Neural cell (in vitro differentiated cells): ENCODE results near the gene ZMIZ2. TPM values are rescaled to one million over a fixed set of nuclear protein-coding genes. Genes with fewer than 3 reads are reported as not detected.

Source experiments
- H2AFZ ChIP-seq: fragments of 200-600, 300-800 bp; sonication (generic), shearing (Covaris generic); 2 replicates; pipeline ENCODE4 v1.6.0; 2014; ENCODE audit warnings: low read depth, mild to moderate bottlenecking, antibody characterized with exemption, low read length, moderate library complexity
- H3F3A ChIP-seq: fragments of 200-600 bp; shearing (Covaris generic); 2 replicates; pipeline ENCODE4 v1.6.1; 2016; ENCODE audit warnings: mild to moderate bottlenecking, moderate library complexity, mixed read lengths, antibody characterized with exemption, low read length; ENCODE audit not compliant: insufficient read depth, poor library complexity, severe bottlenecking
- H3K27ac ChIP-seq: fragments of 200-600, 300-800 bp; sonication (generic), shearing (Covaris generic); 2 replicates; pipeline ENCODE4 v1.5.1; 2014; ENCODE audit warnings: mild to moderate bottlenecking, low read length, moderate library complexity
- H3K27me3 ChIP-seq: fragments of 300-800, 200-600 bp; sonication (generic), shearing (Covaris generic); 2 replicates; pipeline ENCODE4 v1.6.0; 2014; ENCODE audit warnings: mild to moderate bottlenecking, low read depth, low read length, moderate library complexity; ENCODE audit not compliant: insufficient read depth
- H3K36me3 ChIP-seq: fragments of 300-800, 200-600 bp; sonication (generic), shearing (Covaris generic); 2 replicates; pipeline ENCODE4 v1.5.1; 2014; ENCODE audit warnings: mild to moderate bottlenecking, antibody characterized with exemption, low read length, moderate library complexity; ENCODE audit not compliant: insufficient read depth
- H3K4me2 ChIP-seq: fragments of 300-800, 200-600 bp; sonication (generic), shearing (Covaris generic); 2 replicates; pipeline ENCODE4 v1.6.0; 2014; ENCODE audit warnings: mild to moderate bottlenecking, low read length
- H3K4me3 ChIP-seq: fragments of 300-800, 200-600 bp; sonication (generic), shearing (Covaris generic); 2 replicates; pipeline ENCODE4 v1.5.1; 2014; ENCODE audit warnings: mild to moderate bottlenecking, low read length, moderate library complexity
- H3K79me2 ChIP-seq: fragments of 200-600 bp; shearing (Covaris generic); replicated peaks from 2 replicates; pipeline ENCODE4 v1.6.0; 2014; ENCODE audit warnings: mild to moderate bottlenecking, low read length, moderate library complexity; ENCODE audit not compliant: insufficient read depth
- H3K9ac ChIP-seq: fragments of 300-800, 200-600 bp; sonication (generic), shearing (Covaris generic); 2 replicates; pipeline ENCODE4 v1.6.1; 2016; ENCODE audit warnings: mild to moderate bottlenecking, low read length, mixed read lengths
- H3K9me2 ChIP-seq: fragments of 200-600 bp; shearing (Covaris generic); 2 replicates; pipeline ENCODE4 v1.6.1; 2016; ENCODE audit warnings: mild to moderate bottlenecking, low read length, mixed read lengths; ENCODE audit not compliant: insufficient read depth
- H3K9me3 ChIP-seq: fragments of 200-600, 300-800 bp; sonication (generic), shearing (Covaris generic); 2 replicates; pipeline ENCODE4 v1.6.1; 2016; ENCODE audit warnings: mild to moderate bottlenecking, mixed run types, low read length, moderate library complexity, mixed read lengths
- H4K20me1 ChIP-seq: fragments of 200-600 bp; shearing (Covaris generic); 2 replicates; pipeline ENCODE4 v1.6.1; 2016; ENCODE audit warnings: mild to moderate bottlenecking, mixed run types; ENCODE audit not compliant: insufficient read depth
- EP300 ChIP-seq: fragments of 450-650 bp; conservative IDR thresholded peaks from 2 replicates; pipeline ENCODE4 v1.6.1; 2014; ENCODE audit warnings: antibody characterized with exemption, mild to moderate bottlenecking, moderate library complexity; ENCODE audit not compliant: poor library complexity, severe bottlenecking
- EZH2 ChIP-seq: fragments of 200-600, 300-800 bp; shearing (Covaris generic), sonication (generic); IDR thresholded peaks from 2 replicates; pipeline ENCODE4 v1.6.1; 2014; ENCODE audit warnings: antibody characterized with exemption, low read length, borderline replicate concordance, mild to moderate bottlenecking; ENCODE audit not compliant: insufficient read depth, poor library complexity, severe bottlenecking
- MXI1 ChIP-seq: fragments of 450-650 bp; conservative IDR thresholded peaks from 2 replicates; pipeline ENCODE4 v1.6.1; 2014; ENCODE audit warnings: antibody characterized with exemption, mild to moderate bottlenecking; ENCODE audit not compliant: poor library complexity, severe bottlenecking
- POLR2AphosphoS5 ChIP-seq: IDR thresholded peaks from 2 replicates; pipeline ENCODE4 v1.6.1; 2012
- RAD21 ChIP-seq: fragments of 450-650 bp; conservative IDR thresholded peaks from 2 replicates; pipeline ENCODE4 v1.6.1; 2014; ENCODE audit warnings: antibody characterized with exemption, mild to moderate bottlenecking, moderate library complexity
- SMC3 ChIP-seq: fragments of 450-650 bp; conservative IDR thresholded peaks from 2 replicates; pipeline ENCODE4 v1.6.1; 2014; ENCODE audit warnings: antibody characterized with exemption, mild to moderate bottlenecking, moderate library complexity; ENCODE audit not compliant: poor library complexity
- TAF1 ChIP-seq: IDR thresholded peaks from 2 replicates; pipeline ENCODE4 v1.6.1; 2012; ENCODE audit warnings: low read depth
- polyA plus RNA-seq: library from polyadenylated mRNA; depleted of rRNA; stranded (reverse); fragments of >200 nt; gene quantifications from 2 replicates; pipeline ENCODE4 v1.2.3, GENCODE V29; 2014
- TF ChIP-seq, protein P1 (sequence below): fragments of 450-650 bp; IDR thresholded peaks from 2 replicates; pipeline ENCODE4 v1.5.1; 2014; ENCODE audit warnings: antibody characterized with exemption, mild to moderate bottlenecking, moderate library complexity; ENCODE audit not compliant: poor library complexity, severe bottlenecking
- TF ChIP-seq, protein P2 (sequence below): IDR thresholded peaks from 2 replicates; pipeline ENCODE4 v1.6.1; 2012; ENCODE audit warnings: borderline replicate concordance

The ZMIZ2 gene
- polyA plus RNA-seq, 1 donor from 2014 or later: 18.3 TPM

DNA sequence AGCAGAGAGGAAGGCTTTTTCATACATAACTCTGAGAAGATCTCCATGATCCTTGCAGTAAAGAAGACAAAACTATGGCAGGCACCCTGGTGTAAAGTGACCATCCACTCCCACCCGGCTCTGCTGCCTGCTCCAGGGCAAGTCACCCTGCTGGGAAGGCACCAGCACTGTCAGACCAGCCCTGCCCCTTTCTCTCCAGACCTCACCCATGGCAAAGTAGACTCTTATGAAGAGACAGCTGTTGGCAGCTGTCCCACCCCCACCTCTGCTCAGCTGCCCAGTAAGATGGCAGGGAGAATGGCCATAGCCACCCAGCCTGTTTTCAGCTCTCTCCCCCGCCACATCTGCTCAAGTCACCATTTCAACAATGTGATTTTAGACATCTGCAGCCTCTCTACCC lies 8.6 kb upstream of the ZMIZ2 start:
- Histone ChIP-seq H3K4me2 (no peak overlapping the region), H3K9ac (no peak overlapping the region), H3K9me2 (no peaks in the 10 kb centered on the region), H3K27me3 (no peaks in the 10 kb centered on the region), H3F3A (no peaks in the 10 kb centered on the region), H4K20me1 (no peaks in the 10 kb centered on the region), H3K36me3 (no peaks in the 10 kb centered on the region), H3K79me2 (no peaks in the 10 kb centered on the region), H2AFZ (no peak overlapping the region), H3K27ac (no peak overlapping the region), H3K4me3 (no peak overlapping the region), H3K9me3 (no peaks in the 10 kb centered on the region)
- TF ChIP-seq MXI1: no peak
- TF ChIP-seq, protein P1, sequence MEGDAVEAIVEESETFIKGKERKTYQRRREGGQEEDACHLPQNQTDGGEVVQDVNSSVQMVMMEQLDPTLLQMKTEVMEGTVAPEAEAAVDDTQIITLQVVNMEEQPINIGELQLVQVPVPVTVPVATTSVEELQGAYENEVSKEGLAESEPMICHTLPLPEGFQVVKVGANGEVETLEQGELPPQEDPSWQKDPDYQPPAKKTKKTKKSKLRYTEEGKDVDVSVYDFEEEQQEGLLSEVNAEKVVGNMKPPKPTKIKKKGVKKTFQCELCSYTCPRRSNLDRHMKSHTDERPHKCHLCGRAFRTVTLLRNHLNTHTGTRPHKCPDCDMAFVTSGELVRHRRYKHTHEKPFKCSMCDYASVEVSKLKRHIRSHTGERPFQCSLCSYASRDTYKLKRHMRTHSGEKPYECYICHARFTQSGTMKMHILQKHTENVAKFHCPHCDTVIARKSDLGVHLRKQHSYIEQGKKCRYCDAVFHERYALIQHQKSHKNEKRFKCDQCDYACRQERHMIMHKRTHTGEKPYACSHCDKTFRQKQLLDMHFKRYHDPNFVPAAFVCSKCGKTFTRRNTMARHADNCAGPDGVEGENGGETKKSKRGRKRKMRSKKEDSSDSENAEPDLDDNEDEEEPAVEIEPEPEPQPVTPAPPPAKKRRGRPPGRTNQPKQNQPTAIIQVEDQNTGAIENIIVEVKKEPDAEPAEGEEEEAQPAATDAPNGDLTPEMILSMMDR: no peak
- TF ChIP-seq POLR2AphosphoS5: no peak
- TF ChIP-seq EP300: no peak
- TF ChIP-seq TAF1: no peak
- TF ChIP-seq RAD21: no peak
- TF ChIP-seq, protein P2, sequence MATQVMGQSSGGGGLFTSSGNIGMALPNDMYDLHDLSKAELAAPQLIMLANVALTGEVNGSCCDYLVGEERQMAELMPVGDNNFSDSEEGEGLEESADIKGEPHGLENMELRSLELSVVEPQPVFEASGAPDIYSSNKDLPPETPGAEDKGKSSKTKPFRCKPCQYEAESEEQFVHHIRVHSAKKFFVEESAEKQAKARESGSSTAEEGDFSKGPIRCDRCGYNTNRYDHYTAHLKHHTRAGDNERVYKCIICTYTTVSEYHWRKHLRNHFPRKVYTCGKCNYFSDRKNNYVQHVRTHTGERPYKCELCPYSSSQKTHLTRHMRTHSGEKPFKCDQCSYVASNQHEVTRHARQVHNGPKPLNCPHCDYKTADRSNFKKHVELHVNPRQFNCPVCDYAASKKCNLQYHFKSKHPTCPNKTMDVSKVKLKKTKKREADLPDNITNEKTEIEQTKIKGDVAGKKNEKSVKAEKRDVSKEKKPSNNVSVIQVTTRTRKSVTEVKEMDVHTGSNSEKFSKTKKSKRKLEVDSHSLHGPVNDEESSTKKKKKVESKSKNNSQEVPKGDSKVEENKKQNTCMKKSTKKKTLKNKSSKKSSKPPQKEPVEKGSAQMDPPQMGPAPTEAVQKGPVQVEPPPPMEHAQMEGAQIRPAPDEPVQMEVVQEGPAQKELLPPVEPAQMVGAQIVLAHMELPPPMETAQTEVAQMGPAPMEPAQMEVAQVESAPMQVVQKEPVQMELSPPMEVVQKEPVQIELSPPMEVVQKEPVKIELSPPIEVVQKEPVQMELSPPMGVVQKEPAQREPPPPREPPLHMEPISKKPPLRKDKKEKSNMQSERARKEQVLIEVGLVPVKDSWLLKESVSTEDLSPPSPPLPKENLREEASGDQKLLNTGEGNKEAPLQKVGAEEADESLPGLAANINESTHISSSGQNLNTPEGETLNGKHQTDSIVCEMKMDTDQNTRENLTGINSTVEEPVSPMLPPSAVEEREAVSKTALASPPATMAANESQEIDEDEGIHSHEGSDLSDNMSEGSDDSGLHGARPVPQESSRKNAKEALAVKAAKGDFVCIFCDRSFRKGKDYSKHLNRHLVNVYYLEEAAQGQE: no peak
- no peak for TF ChIP-seq SMC3
- no peak for TF ChIP-seq EZH2

- H3K9me2 ChIP-seq: no peaks in the 10 kb centered on the region
- no peaks in the 10 kb centered on the region for H4K20me1 ChIP-seq
- no peaks in the 10 kb centered on the region for H3K36me3 ChIP-seq
- H3K9me3 ChIP-seq: no peaks in the 10 kb centered on the region
- H3K4me2 ChIP-seq: no peak overlapping the region
- no peak overlapping the region for H2AFZ ChIP-seq
- TF ChIP-seq EP300 (no peak), EZH2 (no peak), MXI1 (no peak), SMC3 (no peak), TAF1 (no peak), RAD21 (no peak), POLR2AphosphoS5 (no peak)
- TF ChIP-seq, protein P1: no peak
- TF ChIP-seq, protein P2: no peak
- no peak overlapping the region for H3K4me3 ChIP-seq
- H3K79me2 ChIP-seq: no peaks in the 10 kb centered on the region
- H3K27ac ChIP-seq: no peak overlapping the region
- no peaks in the 10 kb centered on the region for H3F3A ChIP-seq
- H3K27me3 ChIP-seq: no peaks in the 10 kb centered on the region
- no peak overlapping the region for H3K9ac ChIP-seq
Observed at GRCh38 chr7:44743750-44744149, 4.9 kb upstream of the ZMIZ2 start.
